ENCODE data around the gene SH3RF3.

SH3RF3 gene

GRCh38 chr2:109406301-109406700, 277.3 kb downstream of the SH3RF3 start:
- H3K9me3 ChIP-seq = no peaks in the 10 kb centered on the region
- H3K4me3 ChIP-seq = no peak overlapping the region
- H3K27me3 ChIP-seq = no peaks in the 10 kb centered on the region
- H4K20me1 ChIP-seq = peaks cover 21% of the 10 kb centered on the region; the same call in 1 of the 2 replicates
- H3K9ac ChIP-seq = 0 out of 2 replicates have a peak overlapping the region, but pooled peaks have one; percentile 15
- no peak for TF ChIP-seq Cebpa-rat (IDR thresholded peaks at IDR 0.05)
- H3K27ac ChIP-seq = peak overlapping the region; percentile 12; the same call in 1 of the 2 replicates
- peak overlapping the region; percentile 73 for H3K4me2 ChIP-seq
- H3K4me1 ChIP-seq = peaks cover 86% of the 10 kb centered on the region
- peaks cover 20% of the 10 kb centered on the region; the same call in 1 of the 2 replicates for H3K36me3 ChIP-seq

GRCh38 chr2:109407276-109408042, 278.5 kb downstream of the SH3RF3 start:
- no peaks in the 10 kb centered on the region for H3K27me3 ChIP-seq
- no peak overlapping the region for H3K4me3 ChIP-seq
- TF ChIP-seq Cebpa-rat (IDR thresholded peaks at IDR 0.05) = no peak
- H3K9ac ChIP-seq = peak overlapping the region; percentile 15; the same call in 1 of the 2 replicates
- H3K27ac ChIP-seq = peak overlapping the region; percentile 12
- peaks cover 75% of the 10 kb centered on the region for H3K4me1 ChIP-seq
- H4K20me1 ChIP-seq = peaks cover 17% of the 10 kb centered on the region; the same call in 1 of the 2 replicates
- peak overlapping the region; percentile 73 for H3K4me2 ChIP-seq
- peaks cover 27% of the 10 kb centered on the region; the same call in 1 of the 2 replicates for H3K36me3 ChIP-seq
- no peaks in the 10 kb centered on the region for H3K9me3 ChIP-seq

GRCh38 chr2:109408043-109408335, 279.0 kb downstream of the SH3RF3 start:
- peak overlapping the region; percentile 4; the same call in 1 of the 2 replicates for H3K9ac ChIP-seq
- peaks cover 27% of the 10 kb centered on the region; the same call in 1 of the 2 replicates for H3K36me3 ChIP-seq
- peaks cover 13% of the 10 kb centered on the region; the same call in 1 of the 2 replicates for H4K20me1 ChIP-seq
- no peak overlapping the region for H3K4me3 ChIP-seq
- peak overlapping the region; percentile 12 for H3K27ac ChIP-seq
- H3K27me3 ChIP-seq = no peaks in the 10 kb centered on the region
- peak overlapping the region; percentile 73 for H3K4me2 ChIP-seq
- no peak for TF ChIP-seq Cebpa-rat (IDR thresholded peaks at IDR 0.05)
- peaks cover 69% of the 10 kb centered on the region for H3K4me1 ChIP-seq
- H3K9me3 ChIP-seq = no peaks in the 10 kb centered on the region

GRCh38 chr2:109409321-109410038, 280.5 kb downstream of the SH3RF3 start:
- H4K20me1 ChIP-seq = 0 out of 2 replicates have a peak, but pooled peaks cover 6% of the 10 kb centered on the region
- no peak overlapping the region for H3K27ac ChIP-seq
- no peak overlapping the region for H3K4me3 ChIP-seq
- H3K4me1 ChIP-seq = peaks cover 66% of the 10 kb centered on the region
- TF ChIP-seq Cebpa-rat (IDR thresholded peaks at IDR 0.05) = no peak
- no peak overlapping the region for H3K9ac ChIP-seq
- no peaks in the 10 kb centered on the region for H3K27me3 ChIP-seq
- H3K4me2 ChIP-seq = peak overlapping the region; percentile 73
- H3K9me3 ChIP-seq = no peaks in the 10 kb centered on the region
- peaks cover 27% of the 10 kb centered on the region; the same call in 1 of the 2 replicates for H3K36me3 ChIP-seq

- H3K4me1 ChIP-seq = peaks cover 72% of the 10 kb centered on the region
- H3K27me3 ChIP-seq = no peaks in the 10 kb centered on the region
- H4K20me1 ChIP-seq = 0 out of 2 replicates have a peak, but pooled peaks cover 6% of the 10 kb centered on the region
- TF ChIP-seq Cebpa-rat (IDR thresholded peaks at IDR 0.05) = no peak
- no peaks in the 10 kb centered on the region for H3K9me3 ChIP-seq
- peak overlapping the region; percentile 73 for H3K4me2 ChIP-seq
- no peak overlapping the region for H3K27ac ChIP-seq
- H3K4me3 ChIP-seq = no peak overlapping the region
- H3K36me3 ChIP-seq = peaks cover 21% of the 10 kb centered on the region; the same call in 1 of the 2 replicates
- H3K9ac ChIP-seq = no peak overlapping the region
Observed at GRCh38 chr2:109410039-109410815, 281.2 kb downstream of the SH3RF3 start.

- Histone ChIP-seq H3K4me1 (peaks cover 74% of the 10 kb centered on the region), H3K9ac (no peak overlapping the region), H3K36me3 (peaks cover 13% of the 10 kb centered on the region; the same call in 1 of the 2 replicates), H3K27ac (no peak overlapping the region), H4K20me1 (0 out of 2 replicates have a peak, but pooled peaks cover 6% of the 10 kb centered on the region), H3K27me3 (no peaks in the 10 kb centered on the region), H3K4me3 (no peak overlapping the region), H3K9me3 (no peaks in the 10 kb centered on the region), H3K4me2 (no peak overlapping the region)
- TF ChIP-seq Cebpa-rat (IDR thresholded peaks at IDR 0.05) = no peak
Observed at GRCh38 chr2:109411640-109412325, 282.8 kb downstream of the SH3RF3 start.

- Histone ChIP-seq H3K9ac (peak overlapping the region; percentile 48), H3K36me3 (peaks cover 18% of the 10 kb centered on the region; the same call in 1 of the 2 replicates), H4K20me1 (0 out of 2 replicates have a peak, but pooled peaks cover 1% of the 10 kb centered on the region), H3K4me1 (peaks cover 49% of the 10 kb centered on the region), H3K27me3 (no peaks in the 10 kb centered on the region), H3K9me3 (no peaks in the 10 kb centered on the region), H3K4me2 (peak overlapping the region; percentile 75), H3K27ac (peak overlapping the region; percentile 72), H3K4me3 (no peak overlapping the region)
- no peak for TF ChIP-seq Cebpa-rat (IDR thresholded peaks at IDR 0.05)
Observed at GRCh38 chr2:109415581-109416013, 286.6 kb downstream of the SH3RF3 start.

GRCh38 chr2:109417701-109418335, 288.8 kb downstream of the SH3RF3 start:
- Histone ChIP-seq H3K9me3 (no peaks in the 10 kb centered on the region), H3K27me3 (no peaks in the 10 kb centered on the region), H3K4me2 (no peak overlapping the region), H3K9ac (no peak overlapping the region), H3K27ac (no peak overlapping the region), H3K4me1 (peaks cover 64% of the 10 kb centered on the region), H3K36me3 (peaks cover 16% of the 10 kb centered on the region), H3K4me3 (no peak overlapping the region), H4K20me1 (no peaks in the 10 kb centered on the region)
- TF ChIP-seq Cebpa-rat (IDR thresholded peaks at IDR 0.05) = no peak

Measured in BLaER1 (cell line).